ENCODE measurements around the gene SLC5A4.
A peak's percentile ranks its signal among the peaks of the same experiment; 100 is the strongest.

SLC5A4 gene

DNA sequence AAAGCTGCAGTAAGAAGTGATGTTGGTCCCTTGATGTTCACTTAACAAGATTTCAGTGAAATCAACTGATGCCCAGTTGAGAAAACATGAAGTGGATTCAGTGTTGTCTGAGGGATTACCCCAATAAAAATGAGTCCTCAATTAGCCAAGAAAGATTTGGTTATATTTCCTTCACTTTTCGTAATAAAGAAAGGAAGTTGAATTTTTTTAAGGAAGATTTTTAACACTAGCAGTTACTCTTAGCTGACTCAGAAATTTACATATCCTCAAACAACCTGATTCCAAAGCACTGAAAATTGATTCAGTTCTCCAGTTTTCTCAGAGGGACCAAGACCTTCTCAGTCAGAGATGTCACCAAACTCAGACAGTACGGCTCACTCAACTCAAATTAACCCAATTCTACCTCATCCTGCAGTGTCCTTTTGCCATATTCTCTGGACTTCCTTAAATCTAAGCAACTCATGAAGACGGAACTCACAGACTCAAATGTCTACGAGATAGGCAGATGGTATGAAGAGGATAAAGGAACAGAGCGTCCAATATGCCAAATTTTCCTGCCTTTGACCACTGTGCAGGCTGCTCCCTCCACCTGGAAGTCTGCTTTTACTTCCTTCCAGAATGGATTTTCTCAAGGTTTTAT lies 22.8 kb downstream of the SLC5A4 start:
- no peak for DNase-seq

DNA sequence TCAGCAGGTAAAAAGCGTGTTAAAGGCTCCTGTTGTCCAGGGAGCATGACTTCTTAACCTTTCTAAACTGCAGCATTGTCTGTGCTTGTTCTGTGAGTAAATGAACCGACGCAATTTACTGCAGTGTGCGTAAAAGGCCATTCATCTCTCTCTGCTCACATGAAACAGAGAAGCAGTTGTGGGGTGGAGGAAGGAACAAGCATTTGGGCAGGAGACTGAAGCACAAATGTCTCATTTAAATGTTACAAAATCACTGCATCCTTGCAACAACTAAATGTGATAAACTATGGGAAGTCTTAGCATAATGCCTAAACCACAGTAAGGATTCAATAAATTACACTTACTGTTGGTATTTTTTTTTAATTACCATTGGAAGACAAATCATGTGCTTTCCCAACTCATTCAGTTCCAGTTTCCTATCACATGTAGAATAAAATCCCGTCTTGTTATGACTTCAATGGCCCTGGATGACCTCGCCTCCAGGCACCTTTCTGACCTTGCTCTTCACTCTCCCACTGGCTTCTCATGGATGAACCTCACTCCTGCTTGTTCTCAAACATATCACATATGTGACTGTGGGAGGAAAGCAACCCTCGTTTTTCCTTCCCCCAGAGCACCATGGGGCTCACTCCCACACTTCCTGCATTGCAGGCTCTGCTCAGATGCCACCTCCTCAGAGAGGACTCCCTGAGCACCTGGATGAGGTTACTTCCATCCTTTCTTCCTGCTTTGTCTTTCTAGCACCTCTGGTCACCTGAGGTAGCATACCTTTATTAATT lies 28.6 kb downstream of the SLC5A4 start:
- DNase-seq, result no peak

DNA sequence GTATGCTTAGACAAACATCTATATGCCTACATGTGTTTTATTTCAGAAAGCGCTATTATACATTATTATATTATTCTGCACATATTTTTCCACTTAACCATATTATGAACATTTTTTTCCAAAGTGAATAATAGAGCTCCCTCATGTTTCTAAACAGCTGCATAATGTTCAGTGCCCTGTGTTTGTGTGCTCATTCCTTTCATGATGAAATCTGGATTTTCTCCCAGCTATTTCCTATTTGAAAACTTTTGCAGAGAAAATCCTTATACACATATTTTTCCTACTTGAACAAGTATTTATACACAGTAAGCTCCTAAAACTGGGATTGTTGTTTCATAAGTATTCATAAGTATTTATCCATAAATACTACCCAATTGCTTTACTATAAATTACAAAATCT lies 32.2 kb downstream of the SLC5A4 start:
- DNase-seq, result no peak

DNA sequence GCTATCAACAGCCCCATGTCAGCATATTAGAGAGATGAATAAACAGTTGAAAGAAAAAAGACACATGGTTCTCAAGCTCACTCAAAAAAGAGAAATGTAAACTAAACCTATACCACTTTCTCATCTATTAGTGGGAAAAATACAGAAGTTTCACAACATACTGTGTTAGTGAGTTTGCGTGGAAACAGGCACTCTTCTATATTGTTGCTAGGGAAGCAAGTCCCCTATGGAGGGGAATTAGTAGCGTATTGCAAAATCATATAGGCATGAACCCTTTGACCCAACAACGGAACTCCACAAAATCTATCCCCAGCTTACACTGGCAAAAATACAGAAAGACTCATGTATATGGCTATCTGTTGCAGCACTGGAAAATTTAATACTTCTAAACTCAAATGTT lies 36.1 kb downstream of the SLC5A4 start:
- no peak for DNase-seq

DNA sequence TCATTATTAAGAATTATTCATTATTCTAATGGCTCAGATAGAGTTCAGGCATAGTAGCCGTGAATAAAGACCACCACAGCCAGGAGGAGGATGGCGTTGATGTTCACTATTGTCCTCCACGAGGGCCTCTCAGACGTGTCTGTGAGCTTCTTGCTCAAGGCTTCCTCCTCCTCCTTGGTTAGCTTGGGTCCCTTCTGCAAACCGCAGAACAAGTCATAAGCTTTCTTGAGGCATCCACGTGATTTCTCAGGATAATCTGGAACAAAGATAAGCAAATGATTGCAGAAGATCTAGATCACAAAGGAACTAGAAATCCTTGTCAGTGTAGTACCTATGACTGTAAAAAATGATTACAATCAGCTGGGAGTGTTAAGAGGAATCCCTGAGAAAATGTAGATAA lies 36.7 kb downstream of the SLC5A4 start:
- no peak for DNase-seq

DNA sequence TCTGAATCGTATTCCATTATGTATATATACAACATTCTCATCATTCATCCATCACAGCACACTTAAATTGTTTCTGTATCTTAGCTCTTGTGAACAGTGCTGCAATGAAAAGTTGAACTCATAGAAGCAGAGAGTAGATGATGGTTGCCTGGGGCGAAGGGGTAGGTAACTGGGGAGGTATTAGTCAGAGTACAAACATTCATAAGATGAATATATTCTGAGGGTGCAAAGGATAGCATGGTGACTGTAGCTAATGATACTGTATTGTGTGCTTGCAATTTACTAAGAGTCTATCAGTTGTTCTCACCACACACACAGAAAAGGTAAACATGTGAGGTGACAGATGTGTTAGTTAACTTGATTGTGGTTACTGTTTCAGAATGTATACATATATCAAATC lies 37.7 kb downstream of the SLC5A4 start:
- no peak for DNase-seq

DNA sequence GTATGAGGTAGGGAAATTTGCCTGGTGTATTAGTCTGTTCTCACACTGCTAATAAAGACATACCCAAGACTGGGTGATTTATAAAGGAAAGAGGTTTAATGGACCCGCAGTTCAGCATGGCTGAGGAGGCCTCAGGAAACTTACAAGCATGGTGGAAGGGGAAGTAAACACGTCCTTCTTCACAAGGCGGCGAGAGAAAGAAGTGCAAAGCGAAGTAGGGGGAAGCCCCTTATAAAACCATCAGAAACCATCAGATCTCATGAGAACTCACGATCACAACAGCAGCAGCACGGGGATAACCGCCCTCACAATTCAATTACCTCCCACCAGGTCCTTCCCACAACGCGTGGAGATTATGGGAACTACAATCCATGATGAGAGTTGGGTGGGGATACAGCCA lies 38.2 kb downstream of the SLC5A4 start:
- DNase-seq, result no peak

DNA sequence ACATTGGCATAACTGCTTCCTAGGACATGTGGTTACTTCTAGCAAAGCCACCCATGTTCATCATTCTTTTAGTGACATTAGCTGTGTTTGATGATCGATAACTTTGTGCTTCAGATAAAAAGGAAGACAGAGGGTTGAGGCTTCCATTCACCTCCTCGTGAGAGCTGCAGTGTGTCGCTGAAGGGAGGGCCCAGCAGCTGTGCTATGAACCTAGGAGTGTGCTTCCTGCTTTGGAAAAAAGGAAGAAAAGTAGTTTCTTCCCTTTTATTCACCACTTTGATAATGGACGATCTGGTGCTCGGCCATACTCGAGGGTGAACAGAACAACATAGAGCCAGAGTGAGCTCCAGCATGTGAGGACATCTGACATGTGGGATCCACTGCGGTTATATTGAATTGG lies 44.1 kb downstream of the SLC5A4 start:
- no peak for DNase-seq

DNA sequence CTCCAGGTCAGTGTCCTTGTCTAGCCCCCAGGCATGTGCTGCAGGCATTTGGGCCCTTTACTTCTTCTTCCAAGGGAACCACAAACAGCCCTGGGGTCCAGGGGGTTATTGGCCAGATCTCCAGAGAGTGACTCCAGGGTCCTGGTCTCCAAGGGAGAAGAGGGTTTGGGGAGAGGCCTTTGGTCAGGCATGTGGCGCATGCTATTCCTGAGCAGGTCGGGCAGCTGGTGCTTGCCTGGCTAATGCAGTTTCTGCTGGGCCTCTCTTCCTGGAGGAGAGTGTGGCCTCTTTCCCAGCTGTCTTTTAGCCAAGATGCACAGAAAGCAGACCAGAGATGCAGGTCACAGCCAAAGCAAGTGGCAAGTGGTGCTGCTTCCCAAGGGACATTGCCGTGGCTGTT lies 46.5 kb downstream of the SLC5A4 start:
- DNase-seq, result no peak

DNA sequence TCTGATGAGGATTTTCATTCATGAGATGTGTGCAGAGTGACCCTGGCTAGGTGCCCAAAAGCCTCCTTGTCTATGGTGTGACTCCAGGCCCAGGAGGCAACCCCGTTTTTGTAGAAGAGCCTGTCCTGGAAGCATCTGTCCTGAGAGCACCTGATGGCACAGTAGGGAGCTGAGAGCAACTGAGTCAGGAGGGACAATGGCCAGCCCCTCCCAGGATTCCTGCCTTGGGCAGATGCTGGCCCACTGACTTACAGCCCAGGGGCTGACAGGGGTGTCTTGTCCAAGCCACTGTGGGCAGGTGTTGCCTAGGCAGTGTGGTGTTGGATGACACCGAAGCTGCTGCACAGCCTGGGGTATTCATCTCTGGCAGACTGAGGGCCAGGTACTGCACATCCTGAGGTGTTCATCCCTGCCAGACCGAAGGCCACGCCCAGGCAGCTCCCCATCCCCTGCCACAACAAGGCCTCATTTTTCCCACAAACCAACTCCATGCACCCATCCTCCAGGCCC lies 47.1 kb downstream of the SLC5A4 start:
- DNase-seq, result no peak

DNA sequence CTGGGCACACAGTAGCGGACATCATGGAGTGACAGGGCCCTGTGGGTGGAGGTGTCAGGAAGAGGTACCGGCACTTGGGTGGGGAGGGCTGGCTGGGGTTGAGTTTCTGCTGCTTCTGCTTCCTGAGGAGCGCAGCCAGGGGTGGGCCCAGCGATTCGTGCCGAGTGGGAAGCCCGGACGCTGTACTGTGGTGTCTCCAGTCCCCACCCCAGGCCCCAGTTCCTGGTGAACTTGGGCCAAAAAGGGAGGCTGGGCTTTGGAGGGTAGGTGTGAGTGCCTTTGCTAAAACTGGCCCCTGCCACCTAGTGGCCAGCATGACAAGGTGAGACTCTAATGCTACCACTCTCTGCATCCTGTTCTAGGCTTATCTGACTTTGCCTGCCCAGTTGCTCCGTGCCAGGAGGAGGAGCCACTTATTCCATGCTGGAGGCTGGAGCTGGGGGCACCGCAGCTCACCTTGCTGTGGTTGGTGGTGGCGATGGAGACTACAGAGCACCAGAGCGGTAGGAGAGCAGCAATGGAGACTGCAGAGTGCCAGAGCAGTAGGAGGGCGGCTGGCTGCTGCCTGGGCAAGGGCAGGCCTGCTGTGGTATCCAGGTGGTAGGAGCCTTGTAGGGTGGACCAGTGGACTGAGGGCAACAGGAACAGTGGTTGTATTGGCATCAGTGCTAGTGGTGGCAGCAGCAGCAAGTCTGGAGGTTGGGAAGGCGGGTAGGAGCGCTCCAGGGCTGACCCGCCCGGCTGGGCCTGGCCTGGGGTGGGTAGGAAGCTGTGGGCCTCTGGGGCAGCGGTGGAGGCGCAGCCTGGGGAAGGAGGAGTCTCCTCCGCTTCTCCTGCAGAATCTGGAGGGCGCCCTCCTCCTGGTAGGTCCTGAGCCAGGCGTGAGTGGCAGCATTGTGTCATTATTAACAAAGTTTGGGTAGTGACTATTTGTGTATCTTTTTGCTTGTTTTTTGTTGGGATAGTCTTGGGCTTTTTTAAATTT lies 48.1 kb downstream of the SLC5A4 start:
- peak; percentile 27 for DNase-seq

DNA sequence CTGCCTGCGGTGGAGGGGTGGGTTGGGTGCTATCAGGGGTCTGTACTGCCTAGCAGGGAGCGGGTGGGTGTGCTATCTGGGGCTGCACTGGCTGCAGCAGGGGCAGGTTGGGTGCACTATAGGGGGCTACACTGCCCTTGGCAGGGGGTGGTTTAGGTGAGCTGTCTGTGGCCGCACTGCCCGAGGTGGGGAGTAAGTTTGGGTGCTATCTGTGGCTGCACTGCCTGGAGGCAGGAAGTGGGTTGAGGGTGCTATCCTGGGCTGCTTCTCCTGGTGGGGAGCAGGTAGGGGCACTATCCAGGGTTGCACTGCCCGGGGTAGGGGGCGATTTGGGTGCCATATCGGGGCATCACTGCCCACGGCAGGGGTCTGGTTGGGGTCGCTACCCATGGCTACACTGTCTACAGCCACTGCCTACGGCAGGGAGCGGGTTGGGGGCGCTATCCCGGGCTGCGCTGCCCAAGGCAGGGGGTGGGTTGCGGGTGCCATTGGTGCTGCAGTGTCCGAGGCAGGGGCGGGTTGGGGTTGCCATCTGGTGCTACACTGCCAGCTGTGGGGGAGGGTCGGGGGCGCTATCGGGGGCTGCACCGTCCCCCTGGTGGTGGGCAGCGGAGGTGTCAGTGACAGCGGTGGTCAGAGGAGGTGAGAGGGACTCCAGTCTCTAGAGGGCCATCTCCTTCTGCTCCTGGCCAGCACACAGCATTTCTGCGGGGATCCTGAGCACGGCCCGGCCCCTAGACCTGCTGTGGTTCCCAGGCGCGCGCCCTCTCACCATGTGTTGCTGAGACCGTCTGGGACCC lies 49.0 kb downstream of the SLC5A4 start:
- DNase-seq, result no peak

DNA sequence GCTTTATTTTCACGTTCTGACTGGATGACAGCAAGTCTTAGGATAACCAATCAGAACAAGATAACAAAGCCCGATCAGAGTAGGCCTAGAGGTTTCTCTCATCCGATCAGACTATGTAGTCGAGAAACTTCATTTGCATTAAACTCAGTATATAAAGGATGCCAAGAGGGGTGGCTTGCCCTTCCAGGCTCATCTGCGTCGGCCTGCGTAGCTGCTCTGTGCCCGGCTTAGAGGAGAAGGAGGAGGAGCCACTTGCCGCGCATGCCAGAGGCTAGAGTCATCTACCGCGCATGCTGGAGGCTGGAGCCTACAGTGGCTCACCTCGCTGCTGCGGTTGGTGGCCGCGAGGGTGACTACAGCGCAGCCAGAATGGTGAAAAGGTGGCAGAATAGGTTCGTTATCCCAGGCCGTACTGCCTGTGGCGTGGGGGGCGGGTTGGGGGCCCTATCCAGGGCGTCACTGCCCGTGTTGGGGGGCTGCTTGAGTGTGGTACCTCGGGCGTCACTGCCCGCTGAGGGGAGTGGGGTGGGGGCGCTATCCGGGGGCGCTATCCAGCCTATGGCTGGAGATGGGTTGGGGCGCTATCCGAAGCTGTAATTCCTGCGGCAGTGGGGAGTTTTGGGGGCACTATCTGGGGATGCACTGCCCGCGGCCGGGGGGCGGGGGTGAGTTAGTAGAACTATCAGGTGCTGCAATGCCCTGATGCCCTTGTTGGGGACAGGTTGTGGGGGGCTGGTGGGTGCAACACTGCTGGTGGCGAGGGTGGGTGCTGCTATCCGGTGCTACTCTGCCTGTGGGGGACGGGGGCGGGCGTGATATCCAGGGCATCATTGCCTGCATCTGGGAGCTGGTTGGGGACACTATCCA lies 50.1 kb downstream of the SLC5A4 start, which contains the start of gene RFPL2:
TSS of gene RFPL2 (minus strand) at position 218 of the 867 bp plus-strand sequence. CDS start 2,622 bp downstream, outside the sequence.
- peak; percentile 80 for DNase-seq

DNA sequence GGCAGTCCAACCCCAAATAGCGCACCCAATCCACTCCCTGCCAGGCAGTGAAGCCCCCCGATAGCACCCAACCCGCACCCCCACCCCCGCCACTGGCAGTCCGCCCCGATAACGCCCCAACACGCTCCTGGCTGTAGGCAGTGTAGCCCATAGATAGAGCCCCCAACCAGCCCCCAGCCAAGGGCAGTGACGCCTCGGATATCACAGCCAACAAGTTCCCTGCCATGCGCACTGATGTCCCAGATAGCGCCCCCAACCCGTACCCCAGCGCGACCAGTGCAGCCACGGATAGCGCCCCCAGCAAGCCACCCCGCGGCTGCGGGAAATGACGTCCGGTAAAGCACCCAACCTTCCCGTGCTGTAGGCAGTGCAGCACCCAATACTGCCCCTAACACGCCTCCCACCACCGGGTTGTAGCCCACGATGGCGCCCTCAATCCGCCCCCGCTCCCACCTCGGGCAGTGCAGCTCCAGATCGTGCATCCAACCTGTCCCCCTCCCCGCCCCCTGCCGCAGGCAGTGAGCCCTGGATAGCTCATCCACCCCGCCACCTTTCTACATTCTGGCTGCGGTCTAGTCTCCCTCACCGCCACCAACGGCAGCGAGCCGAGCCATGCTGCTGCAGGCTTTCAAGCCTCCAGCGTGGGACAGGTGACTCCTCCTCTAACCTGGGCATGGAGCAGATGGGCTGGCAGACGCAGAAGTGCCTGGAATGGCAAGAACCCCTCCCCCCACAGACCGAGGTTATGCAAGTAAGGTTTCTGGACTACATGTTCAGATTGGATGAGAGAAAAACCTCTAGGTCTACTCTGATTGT lies 50.9 kb downstream of the SLC5A4 start:
- DNase-seq, result peak; percentile 54

DNA sequence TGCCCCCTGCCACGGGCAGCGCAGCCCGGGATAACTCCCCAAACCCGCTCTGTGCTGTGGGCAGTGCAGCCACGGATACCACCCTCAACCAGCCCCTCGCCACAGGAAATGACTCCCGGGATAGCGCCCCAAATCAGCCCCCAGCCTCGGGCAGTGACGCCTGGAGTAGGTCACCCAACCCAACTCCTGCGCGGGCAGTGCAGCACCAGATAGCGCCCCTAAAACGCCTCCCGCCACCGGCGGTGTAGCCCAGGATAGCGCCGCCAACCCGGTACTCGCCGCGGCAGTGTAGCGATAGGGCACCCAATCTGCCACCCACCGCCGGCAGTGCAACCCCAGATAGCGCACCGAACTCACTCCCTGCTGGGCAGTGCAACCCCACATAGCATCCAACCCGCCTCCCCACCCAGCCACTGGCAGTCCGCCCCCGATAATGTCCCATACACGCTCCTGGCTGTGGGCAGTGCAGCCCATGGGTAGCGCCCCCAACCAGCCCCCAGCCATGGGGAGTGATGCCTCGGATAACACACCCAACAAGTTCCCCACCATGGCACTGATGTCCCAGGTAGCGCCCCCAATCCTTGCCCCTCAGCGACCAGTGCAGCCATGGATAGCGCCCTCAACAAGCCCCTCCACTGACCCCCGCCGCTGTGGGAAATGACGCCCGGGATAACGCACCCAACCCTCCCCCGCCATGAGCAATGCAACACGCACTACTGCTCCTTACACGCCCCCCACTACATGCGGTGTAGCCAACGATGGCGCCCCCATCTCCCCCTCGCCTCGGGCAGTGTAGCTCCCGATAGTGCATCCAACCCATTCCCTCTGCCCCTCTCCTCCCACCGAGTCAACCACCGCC lies 51.7 kb downstream of the SLC5A4 start:
- no peak for DNase-seq

DNA sequence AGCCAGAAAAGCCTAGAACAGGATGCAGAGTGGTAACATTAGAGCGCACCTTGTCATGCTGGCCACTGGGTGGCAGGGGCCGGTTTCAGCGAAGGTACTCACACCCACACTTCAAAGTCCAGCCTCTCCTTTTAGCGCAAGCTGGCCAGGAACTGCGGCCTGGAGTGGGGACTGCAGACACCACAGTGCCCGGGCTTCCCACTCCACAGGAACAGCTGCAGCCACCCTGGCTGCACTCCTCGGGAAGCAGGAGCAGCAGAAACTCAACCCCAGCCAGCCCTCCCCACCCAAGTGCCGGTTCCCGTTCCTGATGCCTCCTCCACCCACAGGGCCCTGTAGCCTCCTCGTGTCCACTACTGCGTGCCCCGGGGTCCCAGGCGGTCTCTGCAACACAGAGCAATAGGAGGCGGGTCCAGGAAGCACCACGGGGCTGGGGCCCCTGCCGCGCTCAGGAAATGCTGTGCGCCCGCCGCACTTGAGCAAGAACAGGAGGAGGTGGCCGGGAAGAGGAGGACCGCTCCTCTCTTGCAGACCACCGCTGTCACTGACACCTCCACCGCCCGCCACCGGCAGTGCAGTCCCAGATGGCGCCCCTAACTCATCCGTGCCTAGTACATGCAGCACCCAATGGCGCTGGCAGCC lies 52.5 kb downstream of the SLC5A4 start:
- DNase-seq, result peak; percentile 75

DNA sequence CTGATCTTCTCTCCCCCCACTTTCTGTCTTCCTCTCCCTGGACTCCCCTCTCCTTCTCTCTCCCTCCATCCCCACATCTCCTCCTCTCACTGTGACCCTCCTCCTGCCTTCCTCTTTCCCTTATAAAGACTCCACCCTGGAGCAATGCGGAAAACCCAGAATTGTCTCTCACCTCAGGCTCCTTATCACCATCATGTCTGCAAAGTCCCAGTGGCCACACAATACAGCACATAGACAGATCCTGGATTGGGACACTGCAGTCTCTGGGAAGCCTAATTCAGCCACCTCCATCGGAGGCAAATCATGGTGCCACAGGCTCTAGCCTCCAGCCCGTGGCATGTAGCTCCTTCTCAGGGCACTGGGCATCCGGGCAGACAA lies 53.0 kb downstream of the SLC5A4 start:
- no peak for DNase-seq

DNA sequence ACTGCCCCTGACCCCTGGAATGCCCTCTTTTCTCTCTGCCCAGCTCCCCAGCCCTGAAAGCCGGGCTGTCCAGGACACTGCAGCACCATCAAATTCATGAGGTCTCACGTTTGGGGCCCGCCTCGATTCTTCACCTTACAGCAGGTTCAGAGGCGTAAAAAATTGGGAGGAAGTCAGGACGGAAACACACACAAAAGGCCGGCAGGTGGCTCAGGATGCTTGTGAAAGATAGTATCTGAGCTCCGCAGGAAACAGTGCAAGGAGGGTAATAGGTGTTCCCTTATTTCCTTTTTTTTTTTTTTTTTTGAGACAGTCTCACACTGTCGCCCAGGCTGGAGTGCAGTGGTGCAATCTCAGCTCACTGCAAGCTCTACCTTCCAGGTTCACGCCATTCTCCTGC lies 54.4 kb downstream of the SLC5A4 start:
- DNase-seq, result no peak

DNA sequence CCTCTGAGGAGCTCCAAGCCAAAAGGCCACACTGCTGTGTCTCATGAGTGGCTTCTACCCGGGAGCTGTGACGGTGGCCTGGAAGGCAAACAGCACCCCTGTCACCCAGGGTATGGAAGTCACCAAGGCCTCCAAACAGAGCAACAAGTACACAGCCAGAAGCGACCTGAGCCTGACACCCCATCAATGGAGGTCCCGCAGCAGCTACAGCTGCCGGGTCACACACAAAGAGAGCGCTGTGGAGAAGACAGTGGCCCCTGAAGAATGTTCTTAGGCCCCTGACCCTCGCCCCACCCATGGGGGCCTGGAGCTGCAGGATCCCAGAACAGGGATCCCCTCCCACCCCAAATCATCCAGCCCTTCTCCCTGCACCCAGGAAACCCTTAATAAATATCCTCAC lies 55.2 kb downstream of the SLC5A4 start:
- DNase-seq, result no peak

All from NCI-H2029 (cell line).